Liver (tissue), 9 donors: ENCODE results near the gene IL11. TPM values are rescaled to one million over a fixed set of nuclear protein-coding genes. Genes with fewer than 3 reads are reported as not detected.

Experiments
- DNase-seq: peaks from one replicate; pipeline ENCODE4 v3.0.0-alpha.2; 2017; ENCODE audit warnings: low spot score
- H3K27ac ChIP-seq, 2 donors: one replicate each; pipeline ENCODE4 v1.7.0; 2013; ENCODE audit warnings: inconsistent platforms in 2 of 2, low read length in 2 of 2, control low read depth in 1 of 2, low read depth in 1 of 2, mild to moderate bottlenecking in 1 of 2
- H3K27me3 ChIP-seq, 4 donors: one replicate each; pipeline versions ENCODE4 v1.6.1 to v1.7.0; 2013; ENCODE audit warnings: low read length in 3 of 4, inconsistent platforms in 1 of 4, mild to moderate bottlenecking in 1 of 4, moderate library complexity in 1 of 4; ENCODE audit not compliant: control insufficient read depth in 4 of 4, insufficient read depth in 4 of 4
- H3K36me3 ChIP-seq, 4 donors: one replicate each; pipeline versions ENCODE4 v1.6.1 to v1.7.0; 2013; ENCODE audit warnings: low read length in 3 of 4, mild to moderate bottlenecking in 3 of 4, low read depth in 1 of 4, moderate library complexity in 1 of 4; ENCODE audit not compliant: control insufficient read depth in 4 of 4, insufficient read depth in 3 of 4
- H3K4me1 ChIP-seq, 4 donors: one replicate each; pipeline versions ENCODE4 v1.6.1 to v1.7.0; 2013; ENCODE audit warnings: low read length in 3 of 4, mild to moderate bottlenecking in 3 of 4, moderate library complexity in 1 of 4; ENCODE audit not compliant: control insufficient read depth in 4 of 4, insufficient read depth in 4 of 4
- H3K4me3 ChIP-seq, 3 donors: one replicate each; pipeline versions ENCODE4 v1.6.1 to v1.7.0; 2013; ENCODE audit warnings: low read length in 3 of 3, control low read depth in 1 of 3, low read depth in 1 of 3, mild to moderate bottlenecking in 1 of 3
- H3K9ac ChIP-seq, 2 donors: one replicate each; pipeline ENCODE4 v1.7.0; 2013; ENCODE audit warnings: low read length in 2 of 2, mild to moderate bottlenecking in 2 of 2, moderate library complexity in 2 of 2, control low read depth in 1 of 2, low read depth in 1 of 2
- H3K9me3 ChIP-seq, 4 donors: one replicate each; pipeline versions ENCODE4 v1.6.1 to v1.7.0; 2013; ENCODE audit warnings: low read length in 3 of 4; ENCODE audit not compliant: control insufficient read depth in 4 of 4
- ATF3 ChIP-seq: IDR thresholded peaks from 2 replicates; pipeline ENCODE4 v1.6.1; 2016; ENCODE audit warnings: antibody characterized with exemption
- CTCF ChIP-seq: fragments of 150-350 bp; IDR thresholded peaks from 2 replicates; pipeline ENCODE4 v1.5.1; 2017; ENCODE audit warnings: improper control_type of control experiment, low read depth, low read length; ENCODE audit not compliant: missing input control
- EGR1 ChIP-seq, 2 donors: IDR thresholded peaks; 2 replicates each; pipeline ENCODE4 v1.6.1; 2016 to 2018; ENCODE audit warnings: antibody characterized with exemption in 2 of 2, low read depth in 2 of 2
- FOXA1 ChIP-seq: IDR thresholded peaks from 2 replicates; pipeline ENCODE4 v1.6.1; 2016; ENCODE audit warnings: antibody characterized with exemption
- FOXA2 ChIP-seq: IDR thresholded peaks from 2 replicates; pipeline ENCODE4 v1.6.1; 2016; ENCODE audit warnings: antibody characterized with exemption
- GABPA ChIP-seq, 2 donors: IDR thresholded peaks in 1 of 2; conservative IDR thresholded peaks in 1 of 2; 2 replicates each; pipeline ENCODE4 v1.6.1; 2016; ENCODE audit warnings: antibody characterized with exemption in 2 of 2, mild to moderate bottlenecking in 1 of 2, moderate library complexity in 1 of 2
- HNF4A ChIP-seq, 2 donors: conservative IDR thresholded peaks; 2 replicates each; pipeline ENCODE4 v1.6.1; 2016; ENCODE audit warnings: antibody characterized with exemption in 2 of 2, mild to moderate bottlenecking in 2 of 2
- HNF4G ChIP-seq: IDR thresholded peaks from 2 replicates; pipeline ENCODE4 v1.6.1; 2016; ENCODE audit warnings: antibody characterized with exemption
- JUND ChIP-seq, 2 donors: IDR thresholded peaks; 2 replicates each; pipeline ENCODE4 v1.6.1; 2016; ENCODE audit warnings: antibody characterized with exemption in 2 of 2
- MAX ChIP-seq: IDR thresholded peaks from 2 replicates; pipeline ENCODE4 v1.6.1; 2016; ENCODE audit warnings: antibody characterized with exemption
- NR2F2 ChIP-seq: IDR thresholded peaks from 2 replicates; pipeline ENCODE4 v1.6.1; 2016; ENCODE audit warnings: antibody characterized with exemption
- RAD21 ChIP-seq, 2 donors: IDR thresholded peaks; 2 replicates each; pipeline ENCODE4 v1.6.1; 2016; ENCODE audit warnings: antibody characterized with exemption in 2 of 2, mild to moderate bottlenecking in 2 of 2
- REST ChIP-seq: IDR thresholded peaks from 2 replicates; pipeline ENCODE4 v1.6.1; 2016; ENCODE audit warnings: antibody characterized with exemption, mild to moderate bottlenecking
- SP1 ChIP-seq: IDR thresholded peaks from 2 replicates; pipeline ENCODE4 v1.6.1; 2018; ENCODE audit warnings: antibody characterized with exemption, mild to moderate bottlenecking
- TAF1 ChIP-seq: conservative IDR thresholded peaks from 2 replicates; pipeline ENCODE4 v1.6.1; 2016; ENCODE audit warnings: antibody characterized with exemption, mild to moderate bottlenecking
- YY1 ChIP-seq: IDR thresholded peaks from 2 replicates; pipeline ENCODE4 v1.6.1; 2016; ENCODE audit warnings: antibody characterized with exemption, mild to moderate bottlenecking
- ZBTB33 ChIP-seq: IDR thresholded peaks from 2 replicates; pipeline ENCODE4 v1.6.1; 2016; ENCODE audit warnings: antibody characterized with exemption
- WGBS: extraction: QIAGEN DNeasy Blood & Tissue Kit; methylation state at CpG from one replicate; pipeline ENCODE4 v1.1.7; 2013; 5-methylcytosine and 5-hydroxymethylcytosine counted together
- polyA plus RNA-seq, 2 donors: library from polyadenylated mRNA; stranded (reverse) in 1 of 2; unstranded in 1 of 2; fragments of 200-250 nt in 1 of 2; fragments of >200 nt in 1 of 2; fragmentation: Nextera tagmentation in 1 of 2; extraction: Ambion mirVana in 1 of 2; gene quantifications; one replicate each; pipeline versions ENCODE4 v1.2.1 to v1.2.3, GENCODE V29; 2013 to 2015
- total RNA-seq, 2 donors: library from RNA; depleted of rRNA; stranded (reverse); fragments of >200 nt; gene quantifications; one replicate each; pipeline ENCODE4 v1.2.3, GENCODE V29; 2014
- donor health status: healthy.
- donor health status: healthy.
- donor health status: healthy.
- donor health status: healthy.
- donor health status: healthy.

Gene IL11
- total and polyA plus RNA-seq, 4 donors, result not detected

GRCh38 chr19:55365964-55366363, 4.3 kb downstream of the IL11 start:
- no peaks in the 10 kb centered on the region for H3K36me3 ChIP-seq
- H3K9ac ChIP-seq, result no peak overlapping the region
- H3K4me3 ChIP-seq, result no peak overlapping the region
- no peak for DNase-seq
- no peaks in the 10 kb centered on the region for H3K9me3 ChIP-seq
- no peak overlapping the region for H3K27ac ChIP-seq
- peaks cover 0 to 9% (median 1%) of the 10 kb centered on the region in 4 donors for H3K4me1 ChIP-seq
- no peak for TF ChIP-seq HNF4A (conservative IDR thresholded peaks at IDR 0.05)
- TF ChIP-seq NR2F2, result no peak
- no peak for TF ChIP-seq RAD21 (IDR thresholded peaks at IDR 0.05)
- no peak for TF ChIP-seq EGR1 (IDR thresholded peaks at IDR 0.05; ENCODE audit: low read depth in 2 of 2)
- no peak for TF ChIP-seq JUND (IDR thresholded peaks at IDR 0.05)
- TF ChIP-seq HNF4G, result no peak
- no peak for TF ChIP-seq FOXA1
- TF ChIP-seq ZBTB33, result no peak
- TF ChIP-seq REST, result no peak
- no peak for TF ChIP-seq SP1
- TF ChIP-seq MAX, result no peak
- TF ChIP-seq YY1, result no peak
- TF ChIP-seq GABPA (IDR thresholded peaks at IDR 0.05 in 1 of 2, conservative IDR thresholded peaks at IDR 0.05 in 1 of 2), result no peak
- peaks cover 0 to 5% (median under 1%) of the 10 kb centered on the region in 4 donors for H3K27me3 ChIP-seq
- 72% methylated on average over 19 of the region's 19 CpGs for WGBS

- Histone ChIP-seq H3K9me3 (no peaks in the 10 kb centered on the region), H3K9ac (no peak overlapping the region), H3K4me3 (no peak overlapping the region), H3K27ac (no peak overlapping the region), H3K4me1 (peaks cover 0 to 9% (median 1%) of the 10 kb centered on the region in 4 donors), H3K27me3 (peaks cover 0 to 2% (median 0%) of the 10 kb centered on the region in 4 donors), H3K36me3 (no peaks in the 10 kb centered on the region)
- no peak for DNase-seq
- WGBS, result 80% methylated on average over 8 of the region's 8 CpGs
- no peak for TF ChIP-seq EGR1 (IDR thresholded peaks at IDR 0.05; ENCODE audit: low read depth in 2 of 2)
- TF ChIP-seq REST, result no peak
- TF ChIP-seq GABPA (IDR thresholded peaks at IDR 0.05 in 1 of 2, conservative IDR thresholded peaks at IDR 0.05 in 1 of 2), result no peak
- no peak for TF ChIP-seq SP1
- no peak for TF ChIP-seq CTCF
- no peak for TF ChIP-seq NR2F2
- no peak for TF ChIP-seq TAF1
- TF ChIP-seq ATF3, result no peak
- no peak for TF ChIP-seq FOXA2
Observed at GRCh38 chr19:55365245-55365644, 5.0 kb downstream of the IL11 start.
